Skeletal muscle tissue (tissue), 4 donors: ENCODE measurements around the gene HOXC5. TPM values are rescaled to one million over a fixed set of nuclear protein-coding genes. Genes with fewer than 3 reads are reported as not detected.

ENCODE experiments used
- H3K27ac ChIP-seq: one replicate; pipeline ENCODE4 v1.7.0; 2013; ENCODE audit warnings: mild to moderate bottlenecking, low read depth, low read length, inconsistent platforms
- H3K27me3 ChIP-seq, 3 donors: one replicate each; pipeline ENCODE4 v1.7.0; 2013; ENCODE audit warnings: low read length in 3 of 3; ENCODE audit not compliant: control insufficient read depth in 3 of 3, insufficient read depth in 3 of 3
- H3K36me3 ChIP-seq, 3 donors: one replicate each; pipeline ENCODE4 v1.7.0; 2013; ENCODE audit warnings: low read length in 3 of 3; ENCODE audit not compliant: control insufficient read depth in 3 of 3, insufficient read depth in 3 of 3
- H3K4me1 ChIP-seq, 3 donors: one replicate each; pipeline ENCODE4 v1.7.0; 2013; ENCODE audit warnings: low read length in 3 of 3, mild to moderate bottlenecking in 3 of 3; ENCODE audit not compliant: control insufficient read depth in 3 of 3, insufficient read depth in 3 of 3
- H3K4me3 ChIP-seq, 3 donors: one replicate each; pipeline ENCODE4 v1.7.0; 2013; ENCODE audit warnings: low read length in 3 of 3
- H3K9ac ChIP-seq, 3 donors: one replicate each; pipeline ENCODE4 v1.7.0; 2013; ENCODE audit warnings: low read length in 3 of 3, mild to moderate bottlenecking in 3 of 3, moderate library complexity in 2 of 3, low read depth in 1 of 3
- H3K9me3 ChIP-seq, 3 donors: one replicate each; pipeline ENCODE4 v1.7.0; 2013; ENCODE audit warnings: low read length in 3 of 3; ENCODE audit not compliant: control insufficient read depth in 3 of 3
- total RNA-seq: library from RNA; depleted of rRNA; stranded (reverse); fragments of >200 nt; gene quantifications from one replicate; pipeline ENCODE4 v1.2.3, GENCODE V29; 2014
- donor health status: Osteomylitis.

The HOXC5 gene
- total RNA-seq, 1 donor from 2014 or later = 0.52 TPM

DNA sequence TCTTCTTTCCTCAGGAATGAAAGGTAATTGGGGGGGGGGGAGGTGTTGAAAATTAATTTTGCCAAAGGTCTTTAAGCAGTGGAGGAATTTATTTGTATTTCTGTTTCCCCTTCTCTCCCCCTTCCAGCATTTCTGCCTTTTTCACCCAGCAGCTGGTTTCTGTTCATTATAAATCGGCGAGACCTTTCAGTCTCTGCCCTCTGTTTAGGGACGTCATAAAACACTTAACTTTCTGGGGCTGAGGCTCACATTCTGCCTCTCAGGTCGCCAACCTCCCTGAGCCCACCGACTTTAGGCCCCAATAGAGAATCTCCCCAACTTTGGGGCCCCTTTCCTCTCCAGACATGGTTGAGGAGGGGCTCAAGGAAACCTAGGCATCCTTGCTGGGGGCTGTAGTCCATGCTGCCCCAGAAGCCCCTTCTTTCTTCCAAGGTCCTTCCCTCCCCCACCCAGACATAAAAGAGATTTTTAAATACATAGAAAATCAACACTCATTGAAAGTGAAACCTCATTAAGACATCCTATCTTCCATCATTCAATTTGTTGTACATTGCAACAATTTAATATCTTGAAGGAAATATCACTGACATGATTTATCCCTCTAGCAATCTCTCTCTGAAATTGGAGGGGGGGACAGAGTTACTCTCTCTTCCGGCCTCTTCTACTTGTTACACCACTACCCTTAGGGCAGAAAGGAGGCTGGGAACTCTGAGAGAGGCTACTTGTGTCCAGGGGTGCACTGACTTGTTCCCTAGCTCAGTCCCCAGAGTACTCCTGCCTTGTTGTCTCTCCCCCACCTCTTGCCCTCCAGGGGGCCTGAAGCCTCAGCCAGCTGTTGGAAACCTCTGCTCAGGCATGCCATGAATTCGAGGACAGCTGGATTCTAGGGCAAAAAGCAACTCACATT is 7.1 kb upstream of the HOXC5 start:
- Histone ChIP-seq H3K4me1 (peaks cover 69 to 78% (median 78%) of the 10 kb centered on the region in 3 donors), H3K36me3 (peaks cover 0 to 3% (median 2%) of the 10 kb centered on the region in 3 donors), H3K9me3 (no peaks in the 10 kb centered on the region), H3K27ac (peak overlapping the region; percentile 99), H3K4me3 (peak overlapping the region; percentile 39 to 50 (median 49)), H3K9ac (peak overlapping the region; percentile 81 to 88 (median 85)), H3K27me3 (no peaks in the 10 kb centered on the region)

DNA sequence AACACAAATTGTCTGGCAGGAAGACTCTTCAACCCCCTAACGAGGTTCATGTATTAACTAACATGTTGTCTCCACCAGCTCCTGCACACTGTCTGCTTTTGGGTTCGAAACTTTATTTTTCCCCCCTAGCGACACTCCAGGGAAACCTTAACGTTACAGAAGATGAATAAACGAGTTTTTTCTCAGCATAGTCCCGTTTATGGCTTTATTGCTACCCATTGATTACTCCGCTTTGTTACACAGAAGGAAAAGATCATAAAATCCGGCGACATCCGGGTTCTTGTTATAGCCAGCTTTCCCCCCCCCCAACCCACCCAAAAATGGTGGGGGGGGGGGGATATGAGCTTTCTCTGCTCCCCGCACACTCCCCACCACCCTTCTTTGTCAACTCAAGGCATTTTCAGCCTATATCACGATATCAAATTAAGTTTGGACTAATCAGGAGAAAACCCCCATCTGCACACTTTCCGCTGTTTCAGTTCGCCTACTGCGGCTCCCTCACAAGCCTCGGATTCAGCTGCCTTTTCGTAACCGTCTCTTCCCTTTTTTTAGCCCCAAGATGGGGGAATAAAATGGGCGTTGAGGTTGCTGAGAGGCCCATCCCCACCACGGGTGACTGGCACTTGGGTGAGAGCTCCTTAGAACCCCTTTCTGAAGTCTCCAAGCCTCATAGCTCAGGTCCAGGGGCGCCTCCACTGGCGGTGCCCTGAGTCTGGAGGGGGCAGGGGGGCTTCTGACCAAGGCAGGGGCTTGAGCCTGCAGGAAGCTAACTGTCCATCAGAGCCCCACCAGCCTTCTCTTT is 6.0 kb upstream of the HOXC5 start:
- Histone ChIP-seq H3K36me3 (peaks cover 0 to 3% (median 2%) of the 10 kb centered on the region in 3 donors), H3K4me3 (peak overlapping the region; percentile 11 to 53 (median 37)), H3K9me3 (no peaks in the 10 kb centered on the region), H3K9ac (peak overlapping the region; percentile 71 to 88 (median 85)), H3K27me3 (peaks cover 0 to 3% (median 0%) of the 10 kb centered on the region in 3 donors), H3K4me1 (peaks cover 59 to 68% (median 67%) of the 10 kb centered on the region in 3 donors), H3K27ac (peak overlapping the region; percentile 99)

GRCh38 chr12:54027442-54027786 is 5.4 kb upstream of the HOXC5 start:
- Histone ChIP-seq H3K4me1 (peaks cover 55 to 68% (median 64%) of the 10 kb centered on the region in 3 donors), H3K36me3 (peaks cover 0 to 3% (median 2%) of the 10 kb centered on the region in 3 donors), H3K9ac (peak overlapping the region; percentile 34 to 88 (median 85)), H3K27me3 (peaks cover 3 to 5% (median 4%) of the 10 kb centered on the region in 3 donors), H3K27ac (peak overlapping the region; percentile 99), H3K9me3 (no peaks in the 10 kb centered on the region), H3K4me3 (peak overlapping the region in 2 of 3 donors; percentile 2 to 11)

DNA sequence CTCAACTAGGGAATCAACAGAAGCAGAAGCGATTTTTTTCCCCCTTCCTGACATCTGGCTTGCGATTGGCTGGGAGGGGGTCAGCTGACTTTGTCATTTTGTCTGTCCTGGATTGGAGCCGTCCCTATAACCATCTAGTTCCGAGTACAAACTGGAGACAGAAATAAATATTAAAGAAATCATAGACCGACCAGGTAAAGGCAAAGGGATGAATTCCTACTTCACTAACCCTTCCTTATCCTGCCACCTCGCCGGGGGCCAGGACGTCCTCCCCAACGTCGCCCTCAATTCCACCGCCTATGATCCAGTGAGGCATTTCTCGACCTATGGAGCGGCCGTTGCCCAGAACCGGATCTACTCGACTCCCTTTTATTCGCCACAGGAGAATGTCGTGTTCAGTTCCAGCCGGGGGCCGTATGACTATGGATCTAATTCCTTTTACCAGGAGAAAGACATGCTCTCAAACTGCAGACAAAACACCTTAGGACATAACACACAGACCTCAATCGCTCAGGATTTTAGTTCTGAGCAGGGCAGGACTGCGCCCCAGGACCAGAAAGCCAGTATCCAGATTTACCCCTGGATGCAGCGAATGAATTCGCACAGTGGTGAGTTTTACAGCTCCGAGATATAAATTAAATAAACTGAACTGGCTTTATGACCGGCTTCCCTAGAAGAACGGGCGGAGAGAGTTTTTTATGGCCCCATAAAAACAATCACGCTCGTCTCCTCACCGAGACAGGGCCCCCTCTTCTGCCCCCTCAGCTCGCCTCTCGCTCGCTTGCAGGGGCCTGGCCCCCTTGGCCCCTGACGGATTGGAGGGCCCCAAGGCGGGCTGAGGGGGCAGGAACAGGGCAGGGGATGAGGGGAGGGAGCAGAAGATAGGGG is 4.3 kb upstream of the HOXC5 start, which contains the start of gene HOXC6:
TSS of gene HOXC6 (plus strand) at position 127 of the 888 bp plus-strand sequence. CDS start at position 209, 82 bp downstream.
- Histone ChIP-seq H3K9me3 (no peaks in the 10 kb centered on the region), H3K27ac (peak within 1 kb of the TSS; percentile 99), H3K27me3 (peaks cover 3 to 5% (median 4%) of the 10 kb centered on the region in 3 donors), H3K4me1 (peaks cover 52 to 63% (median 59%) of the 10 kb centered on the region in 3 donors), H3K9ac (peak within 1 kb of the TSS; percentile 79 to 88 (median 85)), H3K36me3 (peaks cover 0 to 3% (median 2%) of the 10 kb centered on the region in 3 donors), H3K4me3 (peak within 1 kb of the TSS; percentile 73 to 77 (median 76))

- Histone ChIP-seq H3K4me3 (peak overlapping the region in 1 of 3 donors; percentile 48), H3K9ac (peak overlapping the region in 1 of 3 donors; percentile 30)
Observed at GRCh38 chr12:54029529-54030441, 3.1 kb upstream of the HOXC5 start.

DNA sequence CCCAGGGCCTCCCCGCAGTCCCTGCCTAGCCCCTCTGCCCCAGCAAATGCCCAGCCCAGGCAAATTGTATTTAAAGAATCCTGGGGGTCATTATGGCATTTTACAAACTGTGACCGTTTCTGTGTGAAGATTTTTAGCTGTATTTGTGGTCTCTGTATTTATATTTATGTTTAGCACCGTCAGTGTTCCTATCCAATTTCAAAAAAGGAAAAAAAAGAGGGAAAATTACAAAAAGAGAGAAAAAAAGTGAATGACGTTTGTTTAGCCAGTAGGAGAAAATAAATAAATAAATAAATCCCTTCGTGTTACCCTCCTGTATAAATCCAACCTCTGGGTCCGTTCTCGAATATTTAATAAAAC is 2.4 kb upstream of the HOXC5 start:
- H3K36me3 ChIP-seq = peaks cover 0 to 3% (median 3%) of the 10 kb centered on the region in 3 donors
- H3K4me1 ChIP-seq = peaks cover 39 to 51% (median 45%) of the 10 kb centered on the region in 3 donors
- no peak overlapping the region for H3K9ac ChIP-seq
- H3K27ac ChIP-seq = no peak overlapping the region
- peaks cover 3 to 5% (median 5%) of the 10 kb centered on the region in 3 donors for H3K27me3 ChIP-seq
- H3K9me3 ChIP-seq = no peaks in the 10 kb centered on the region
- H3K4me3 ChIP-seq = no peak overlapping the region

More at GRCh38 chr12:54029529-54030441, 3.1 kb upstream of the HOXC5 start:
- no peaks in the 10 kb centered on the region for H3K9me3 ChIP-seq
- peaks cover 0 to 3% (median 3%) of the 10 kb centered on the region in 3 donors for H3K36me3 ChIP-seq
- H3K27me3 ChIP-seq = peaks cover 3 to 5% (median 4%) of the 10 kb centered on the region in 3 donors
- no peak overlapping the region for H3K27ac ChIP-seq
- peaks cover 40 to 51% (median 50%) of the 10 kb centered on the region in 3 donors for H3K4me1 ChIP-seq

- H3K36me3 ChIP-seq = peaks cover 0 to 3% (median 3%) of the 10 kb centered on the region in 3 donors
- H3K4me3 ChIP-seq = no peak overlapping the region
- H3K27me3 ChIP-seq = peaks cover 3 to 5% (median 5%) of the 10 kb centered on the region in 3 donors
- peaks cover 42 to 45% (median 43%) of the 10 kb centered on the region in 3 donors for H3K4me1 ChIP-seq
- no peak overlapping the region for H3K9ac ChIP-seq
- H3K27ac ChIP-seq = peak overlapping the region; percentile 41
- H3K9me3 ChIP-seq = no peaks in the 10 kb centered on the region
Observed at GRCh38 chr12:54030889-54031471, 1.9 kb upstream of the HOXC5 start.

DNA sequence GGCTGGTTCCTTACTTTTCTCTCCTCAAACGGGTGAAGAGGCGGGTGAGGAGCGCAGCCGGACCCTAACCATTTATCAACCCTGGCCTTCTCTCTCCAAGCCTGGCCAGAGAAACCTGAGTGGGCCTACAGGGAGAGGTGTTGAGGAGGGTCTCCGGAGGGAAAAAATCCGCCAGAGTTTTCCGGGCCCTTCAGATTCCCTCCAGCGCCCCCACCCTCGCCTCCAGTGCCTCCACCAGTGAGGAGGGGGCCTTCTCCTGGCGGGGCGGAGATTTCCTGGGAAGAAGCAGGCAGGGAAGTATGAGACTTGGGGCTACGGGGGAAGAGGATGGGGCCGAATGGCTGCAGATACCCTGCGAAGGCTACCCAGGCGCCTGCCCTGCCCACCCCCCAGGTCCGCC is 1.4 kb upstream of the HOXC5 start:
- no peak overlapping the region for H3K4me3 ChIP-seq
- H3K9me3 ChIP-seq = no peaks in the 10 kb centered on the region
- no peak overlapping the region for H3K9ac ChIP-seq
- peak overlapping the region; percentile 41 for H3K27ac ChIP-seq
- peaks cover 38 to 42% (median 40%) of the 10 kb centered on the region in 3 donors for H3K4me1 ChIP-seq
- H3K27me3 ChIP-seq = peaks cover 3 to 5% (median 5%) of the 10 kb centered on the region in 3 donors
- H3K36me3 ChIP-seq = peaks cover 0 to 3% (median 3%) of the 10 kb centered on the region in 3 donors
